Mesodermal cell (in vitro differentiated cells): ENCODE measurements around the gene CHP2.

Source experiments
- H3K27ac ChIP-seq: 2 replicates; pipeline ENCODE4 v1.7.0; 2013; ENCODE audit warnings: mild to moderate bottlenecking, low read depth, low read length, moderate library complexity; ENCODE audit not compliant: severe bottlenecking
- H3K36me3 ChIP-seq: 2 replicates; pipeline ENCODE4 v1.7.1; 2013; ENCODE audit warnings: mild to moderate bottlenecking, low read length, moderate library complexity; ENCODE audit not compliant: control insufficient read depth, insufficient read depth
- H3K4me1 ChIP-seq: one replicate; pipeline ENCODE4 v1.7.1; 2013; ENCODE audit warnings: mild to moderate bottlenecking, low read length; ENCODE audit not compliant: insufficient read depth, control insufficient read depth, poor library complexity, severe bottlenecking
- H3K4me3 ChIP-seq: 2 replicates; pipeline ENCODE4 v1.7.0; 2013; ENCODE audit warnings: low read length, control low read depth, mild to moderate bottlenecking; ENCODE audit not compliant: insufficient read depth, poor library complexity, severe bottlenecking; ENCODE audit errors: extremely low read depth
- H3K9me3 ChIP-seq: 2 replicates; pipeline ENCODE4 v1.7.1; 2013; ENCODE audit warnings: mild to moderate bottlenecking, low read length, moderate library complexity; ENCODE audit not compliant: control insufficient read depth
- WGBS, 2 experiments: methylation state at CpG; one replicate each; pipeline ENCODE4 v1.1.5; 2013; ENCODE audit warnings: missing lambda C conversion rate in 2 of 2; ENCODE audit not compliant: insufficient coverage in 2 of 2; 5-methylcytosine and 5-hydroxymethylcytosine counted together

The CHP2 gene

DNA sequence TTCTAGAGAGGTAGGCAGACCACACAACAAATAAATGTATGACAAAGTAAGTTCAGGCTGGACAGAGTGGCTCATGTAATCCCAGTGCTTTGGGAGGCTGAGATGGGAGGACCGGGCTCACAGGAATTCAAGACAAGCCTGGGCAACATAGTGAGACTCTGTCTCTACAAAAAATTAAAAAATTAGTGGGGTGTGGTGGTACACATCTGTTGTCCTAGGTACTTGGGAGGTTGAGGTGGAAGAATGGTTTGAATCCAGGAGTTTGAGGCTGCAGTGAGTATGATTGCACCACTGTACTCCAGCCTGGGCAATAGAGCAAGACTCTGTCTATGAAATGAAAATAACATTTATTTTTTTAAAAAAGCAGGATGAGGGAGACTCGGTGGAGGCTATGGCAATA, 18.5 kb downstream of the CHP2 start:
- H3K4me3 ChIP-seq: no peak overlapping the region
- no peaks in the 10 kb centered on the region for H3K4me1 ChIP-seq
- 86 to 93% methylated on average over 2 of the region's 2 CpGs for WGBS, 2 experiments
- H3K27ac ChIP-seq: no peak overlapping the region
- H3K36me3 ChIP-seq: no peaks in the 10 kb centered on the region
- no peaks in the 10 kb centered on the region for H3K9me3 ChIP-seq

DNA sequence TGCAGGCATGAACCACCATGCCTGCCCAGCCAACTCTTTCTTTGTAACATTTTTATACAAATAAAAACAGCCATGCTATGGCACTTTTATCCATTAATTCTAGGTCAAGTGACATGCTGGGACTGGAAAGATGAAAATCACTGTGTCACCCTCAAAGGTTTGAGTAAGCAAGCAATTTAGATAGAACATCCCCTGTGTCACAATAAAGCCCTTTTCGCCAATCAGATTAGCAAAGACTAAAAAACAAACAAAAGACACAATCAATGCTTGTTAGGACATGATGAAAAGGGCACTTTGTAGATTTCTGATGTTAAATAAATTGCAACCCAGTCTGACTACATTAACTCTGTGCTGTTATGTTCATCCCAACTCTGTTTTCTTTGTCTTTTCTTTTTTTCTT, 26.4 kb downstream of the CHP2 start:
- Histone ChIP-seq H3K27ac (no peak overlapping the region), H3K4me1 (no peaks in the 10 kb centered on the region), H3K4me3 (no peak overlapping the region), H3K9me3 (no peaks in the 10 kb centered on the region), H3K36me3 (no peaks in the 10 kb centered on the region)
- WGBS, 2 experiments: no CpG with 5 or more reads among the region's 1 CpG

DNA sequence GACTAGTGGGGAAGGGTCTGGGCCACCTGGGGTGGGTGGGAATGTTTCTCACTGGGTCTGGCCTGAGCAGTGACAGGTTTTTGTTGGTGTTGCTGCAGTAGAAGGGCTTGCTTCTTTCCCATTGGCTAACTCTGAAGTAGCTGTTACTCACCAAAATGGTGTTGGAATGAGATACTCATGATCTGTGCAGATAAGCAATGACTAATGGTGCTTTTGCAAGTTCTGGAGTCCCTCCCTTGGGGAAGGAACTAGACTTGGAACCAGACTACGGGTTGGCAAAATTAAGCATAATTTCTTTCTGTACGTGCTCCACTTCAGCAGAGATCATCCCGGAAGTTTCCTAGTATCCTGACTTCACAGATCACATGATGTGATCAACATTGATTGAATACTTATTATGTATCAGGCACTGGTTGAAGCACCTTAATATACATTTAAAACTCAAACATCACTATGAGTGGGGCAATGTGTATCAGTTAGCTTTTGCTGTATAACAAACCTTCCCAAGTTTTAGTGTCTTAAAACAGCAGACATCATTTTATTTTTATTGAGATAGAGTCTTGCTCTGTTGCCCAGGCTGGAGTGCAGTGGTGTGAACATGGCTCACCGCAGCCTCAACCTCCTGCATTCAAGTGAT, 30.1 kb downstream of the CHP2 start:
- H3K4me3 ChIP-seq: no peak overlapping the region
- H3K9me3 ChIP-seq: no peaks in the 10 kb centered on the region
- H3K27ac ChIP-seq: no peak overlapping the region
- H3K36me3 ChIP-seq: no peaks in the 10 kb centered on the region
- whole genome bisulfite sequencing, 2 experiments: 88 to 96% methylated on average over 2 to 3 of the region's 4 CpGs
- H3K4me1 ChIP-seq: no peaks in the 10 kb centered on the region

DNA sequence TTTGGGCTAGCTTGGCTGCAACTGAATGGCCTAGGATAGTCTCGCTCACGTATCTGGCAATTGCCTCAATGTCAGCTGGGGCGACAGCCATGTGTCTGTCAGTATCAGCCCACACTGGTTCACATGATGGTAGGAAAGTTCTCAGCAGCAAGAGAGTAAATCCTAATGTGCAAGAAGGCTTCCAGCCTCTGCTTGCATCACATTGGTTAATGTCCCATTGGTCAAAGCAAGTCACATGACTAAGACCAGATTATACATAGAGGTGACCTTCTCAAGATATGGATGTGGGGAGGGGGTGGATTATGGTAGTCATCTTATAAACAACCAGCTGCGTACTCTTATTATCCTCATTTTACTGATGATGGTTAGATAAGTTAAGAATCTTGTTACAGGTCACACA, 31.0 kb downstream of the CHP2 start:
- Histone ChIP-seq H3K36me3 (no peaks in the 10 kb centered on the region), H3K27ac (no peak overlapping the region), H3K4me1 (no peaks in the 10 kb centered on the region), H3K9me3 (no peaks in the 10 kb centered on the region), H3K4me3 (no peak overlapping the region)
- WGBS, 2 experiments: 91 to 93% methylated on average over 3 to 4 of the region's 4 CpGs

DNA sequence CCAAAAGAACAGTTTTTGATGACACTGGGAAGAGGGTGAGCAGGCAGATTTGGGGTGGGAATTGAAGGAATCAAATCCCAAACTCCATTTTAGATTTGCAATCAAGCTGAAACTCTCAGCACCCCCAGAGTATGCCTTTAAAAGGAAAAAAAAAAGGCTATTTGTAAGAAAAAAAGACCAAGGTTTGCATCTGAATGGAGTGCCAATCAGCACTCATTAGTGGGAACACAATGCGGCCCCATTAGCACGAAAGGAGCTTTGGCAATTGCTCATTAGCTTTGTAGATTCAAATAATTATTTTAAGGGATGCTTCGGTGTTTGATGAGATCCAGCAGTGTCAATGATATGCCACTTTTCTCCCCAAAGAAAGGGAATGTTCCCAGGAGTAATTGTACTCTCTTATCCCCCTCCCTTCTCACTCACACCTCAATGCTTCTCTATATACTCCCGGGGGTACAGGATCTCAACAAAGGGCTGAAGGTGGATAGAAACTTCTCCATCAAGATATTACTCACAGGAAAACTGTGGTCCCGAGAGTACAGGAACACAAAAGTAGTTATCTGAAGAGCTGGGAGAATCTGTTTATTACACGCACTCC, 32.2 kb downstream of the CHP2 start:
- no peak overlapping the region for H3K27ac ChIP-seq
- no peak overlapping the region for H3K4me3 ChIP-seq
- H3K9me3 ChIP-seq: no peaks in the 10 kb centered on the region
- no peaks in the 10 kb centered on the region for H3K36me3 ChIP-seq
- H3K4me1 ChIP-seq: no peaks in the 10 kb centered on the region
- 8 to 25% methylated on average over 2 to 3 of the region's 6 CpGs for WGBS, 2 experiments

DNA sequence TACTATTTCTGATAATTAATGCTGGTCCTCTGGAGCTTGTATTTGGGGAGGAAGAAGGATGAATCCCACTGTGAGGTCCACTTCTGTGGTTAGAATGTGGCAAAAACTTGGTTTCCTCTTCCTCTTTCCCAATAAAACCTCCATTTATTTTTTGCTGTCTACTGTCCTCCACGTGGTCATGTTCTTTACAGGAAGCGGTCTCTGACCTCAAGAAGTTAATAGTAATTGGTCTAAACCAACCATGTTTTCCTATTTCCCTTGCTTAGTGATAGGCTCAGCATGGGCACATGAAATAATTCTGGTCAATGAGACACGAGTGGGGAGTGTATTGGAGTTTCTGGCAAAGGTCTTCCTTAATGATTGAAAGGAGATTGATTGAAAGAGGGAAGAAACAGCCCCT, 33.9 kb downstream of the CHP2 start:
- H3K9me3 ChIP-seq: no peaks in the 10 kb centered on the region
- H3K27ac ChIP-seq: no peak overlapping the region
- no peaks in the 10 kb centered on the region for H3K4me1 ChIP-seq
- H3K4me3 ChIP-seq: no peak overlapping the region
- 91 to 92% methylated on average over 1 to 2 of the region's 3 CpGs for WGBS, 2 experiments
- no peaks in the 10 kb centered on the region for H3K36me3 ChIP-seq

DNA sequence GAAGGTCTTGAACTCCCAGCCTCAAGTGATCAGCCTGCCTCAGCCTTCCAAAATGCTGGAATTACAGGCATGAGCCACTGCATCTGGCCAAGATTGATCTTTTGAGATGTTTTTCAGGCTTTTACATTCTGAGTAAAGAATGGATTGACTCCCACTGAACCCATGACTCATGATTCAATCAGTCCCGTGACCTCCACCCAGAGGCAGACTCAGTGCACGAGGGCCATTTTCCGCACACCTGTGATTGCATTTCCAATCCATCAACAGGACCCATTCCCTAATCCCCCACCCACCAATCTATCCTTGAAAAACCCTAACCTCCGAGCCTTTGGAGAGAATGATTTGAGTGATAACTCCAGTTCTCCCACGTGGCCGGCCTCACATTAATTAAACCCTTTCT, 40.6 kb downstream of the CHP2 start:
- H3K9me3 ChIP-seq: no peaks in the 10 kb centered on the region
- no peaks in the 10 kb centered on the region for H3K36me3 ChIP-seq
- 94 to 100% methylated on average over 4 of the region's 6 CpGs for WGBS, 2 experiments
- no peaks in the 10 kb centered on the region for H3K4me1 ChIP-seq
- H3K27ac ChIP-seq: no peak overlapping the region
- H3K4me3 ChIP-seq: no peak overlapping the region

DNA sequence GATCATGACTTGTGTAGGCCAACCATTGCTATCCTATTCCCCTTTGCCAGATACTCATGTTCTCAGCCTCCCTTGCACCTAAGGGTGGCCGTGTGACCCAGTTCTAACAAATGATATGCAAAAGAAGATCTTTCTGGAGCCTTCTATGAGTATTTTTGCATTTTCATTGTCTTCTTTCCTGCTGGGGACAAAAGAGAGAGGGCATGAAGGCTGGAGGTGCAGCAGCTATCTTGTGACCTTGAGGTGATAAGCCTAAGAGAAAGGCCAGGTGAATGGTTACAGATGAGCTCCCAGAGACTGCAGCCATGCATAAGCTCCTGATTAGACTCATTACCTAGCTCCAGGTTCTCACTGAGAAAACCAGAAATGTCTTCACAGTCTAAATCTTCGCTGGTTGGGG, 42.1 kb downstream of the CHP2 start:
- WGBS, 2 experiments: 80 to 100% methylated on average over 1 of the region's 2 CpGs
- no peaks in the 10 kb centered on the region for H3K36me3 ChIP-seq
- H3K9me3 ChIP-seq: no peaks in the 10 kb centered on the region
- no peak overlapping the region for H3K27ac ChIP-seq
- no peak overlapping the region for H3K4me3 ChIP-seq
- H3K4me1 ChIP-seq: no peaks in the 10 kb centered on the region

DNA sequence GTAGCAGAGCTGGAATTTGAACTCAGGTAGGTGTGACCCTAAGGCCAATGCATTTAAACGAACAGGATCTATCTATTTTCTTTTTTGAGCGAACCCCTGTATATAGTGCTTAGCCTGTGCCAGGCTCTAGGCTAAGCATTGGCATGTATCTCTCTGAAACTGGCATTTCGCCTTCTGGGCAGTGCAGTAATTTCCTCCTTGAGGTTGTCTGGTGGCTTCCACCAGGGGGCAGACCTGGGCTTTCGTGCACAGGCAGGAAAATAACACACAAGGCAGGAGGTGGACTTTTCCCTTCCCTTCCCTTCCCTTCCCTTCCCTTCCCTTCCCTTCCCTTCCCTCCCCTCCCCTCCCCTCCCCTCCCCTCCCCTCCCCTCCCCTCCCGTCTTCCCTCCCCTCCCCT, 46.6 kb downstream of the CHP2 start:
- Histone ChIP-seq H3K4me3 (no peak overlapping the region), H3K27ac (no peak overlapping the region), H3K9me3 (no peaks in the 10 kb centered on the region), H3K4me1 (no peaks in the 10 kb centered on the region), H3K36me3 (no peaks in the 10 kb centered on the region)
- WGBS, 2 experiments: 22 to 33% methylated on average over 3 of the region's 5 CpGs

DNA sequence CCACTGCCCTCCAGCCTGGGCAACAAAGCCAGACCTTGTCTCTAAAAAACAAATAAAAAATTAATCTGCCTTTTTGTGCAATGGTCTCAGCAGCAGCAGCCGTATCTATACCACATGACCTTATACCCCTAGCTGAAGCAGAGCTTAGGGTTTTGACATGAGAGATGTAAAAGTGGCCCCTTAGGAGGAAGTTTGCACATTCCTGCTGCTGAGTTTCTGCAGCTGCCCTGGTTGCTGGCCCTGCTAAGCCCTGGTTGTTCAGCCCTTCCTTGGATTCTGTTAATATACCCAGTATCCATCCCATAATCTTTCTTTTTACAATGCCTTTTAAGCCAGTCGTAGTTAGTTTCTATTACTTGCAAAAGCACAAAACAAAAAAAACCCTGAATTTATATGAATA, 48.0 kb downstream of the CHP2 start:
- H3K4me3 ChIP-seq: no peak overlapping the region
- H3K27ac ChIP-seq: no peak overlapping the region
- H3K36me3 ChIP-seq: no peaks in the 10 kb centered on the region

DNA sequence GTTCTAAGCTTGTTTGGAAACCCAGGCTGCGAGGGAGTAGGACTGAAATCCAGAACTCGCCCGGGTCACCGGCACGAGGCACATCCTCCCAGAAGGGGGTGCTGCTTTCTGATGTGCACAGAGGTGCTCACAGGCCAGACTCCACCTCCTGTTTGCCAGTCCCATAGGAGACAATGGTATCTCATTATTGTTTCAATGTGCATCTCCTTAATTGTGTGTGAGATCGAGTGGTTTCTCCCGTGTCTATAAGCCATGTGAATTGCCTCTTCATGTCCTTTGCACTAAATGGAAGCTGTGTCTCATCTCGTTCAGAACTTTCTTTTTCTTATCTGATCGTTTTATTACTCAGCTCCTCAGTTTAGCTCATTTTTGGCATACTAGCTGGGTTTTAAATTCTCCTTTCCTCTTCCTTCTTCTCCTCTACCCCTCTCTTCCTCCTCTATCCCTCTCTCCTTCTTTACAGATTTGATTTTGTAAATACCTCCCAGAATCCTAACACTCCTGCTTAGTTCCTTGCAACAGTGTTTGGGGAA, 48.8 kb downstream of the CHP2 start:
- Histone ChIP-seq H3K27ac (no peak overlapping the region), H3K4me1 (no peaks in the 10 kb centered on the region), H3K9me3 (no peaks in the 10 kb centered on the region), H3K36me3 (no peaks in the 10 kb centered on the region), H3K4me3 (no peak overlapping the region)
- WGBS, 2 experiments: 36 to 46% methylated on average over 4 to 9 of the region's 9 CpGs

More for the DNA sequence above, 48.0 kb downstream of the CHP2 start:
- WGBS, 2 experiments: 100% methylated on average over 1 of the region's 2 CpGs; no CpG with 5 or more reads in 1 of the 2 experiments
- Histone ChIP-seq H3K4me1 (no peaks in the 10 kb centered on the region), H3K9me3 (no peaks in the 10 kb centered on the region)
